GM23338 (cell line): ENCODE measurements around the gene GALNT14. TPM values are rescaled to one million over a fixed set of nuclear protein-coding genes. Genes with fewer than 3 reads are reported as not detected.

ENCODE experiments used
- ATAC-seq: fragments of 200-7000 bp; cut with Tn5 transposase; 3 replicates; pipeline ENCODE4 v1.9.1; 2020
- DNase-seq: peaks from one replicate; pipeline ENCODE4 v3.0.0-alpha.2; 2015; ENCODE audit warnings: low spot score
- H2AFZ ChIP-seq: fragments of 200-600 bp; sonication (generic); 2 replicates; pipeline ENCODE4 v1.8.0; 2016; ENCODE audit warnings: antibody characterized with exemption, mild to moderate bottlenecking, moderate library complexity
- H3F3A ChIP-seq: fragments of 200-600 bp; sonication (generic); replicated peaks from 2 replicates; pipeline ENCODE4 v1.8.0; 2017; ENCODE audit warnings: antibody characterized with exemption, mixed run types, low read depth
- H3K27ac ChIP-seq: fragments of 200-600 bp; sonication (generic); 2 replicates; pipeline ENCODE4 v1.6.1; 2016; ENCODE audit warnings: low read depth
- H3K27me3 ChIP-seq: fragments of 200-600 bp; sonication (generic); 2 replicates; pipeline ENCODE4 v1.8.0; 2016; ENCODE audit warnings: mild to moderate bottlenecking, mixed run types, moderate library complexity; ENCODE audit not compliant: insufficient read depth
- H3K36me3 ChIP-seq: fragments of 200-600 bp; sonication (generic); 2 replicates; pipeline ENCODE4 v1.8.0; 2016; ENCODE audit warnings: mild to moderate bottlenecking; ENCODE audit not compliant: insufficient read depth
- H3K4me1 ChIP-seq: fragments of 200-600 bp; sonication (generic); 2 replicates; pipeline ENCODE4 v1.8.0; 2016; ENCODE audit warnings: mild to moderate bottlenecking, moderate library complexity; ENCODE audit not compliant: insufficient read depth
- H3K4me2 ChIP-seq: fragments of 200-600 bp; sonication (generic); 2 replicates; pipeline ENCODE4 v1.7.1; 2017; ENCODE audit warnings: mixed run types
- H3K4me3 ChIP-seq: fragments of 200-600 bp; sonication (generic); 2 replicates; pipeline ENCODE4 v1.6.1; 2016; ENCODE audit warnings: mixed run types
- H3K79me2 ChIP-seq: fragments of 200-600 bp; sonication (generic); replicated peaks from 2 replicates; pipeline ENCODE4 v1.8.0; 2017; ENCODE audit warnings: mild to moderate bottlenecking; ENCODE audit not compliant: insufficient read depth
- H3K9me2 ChIP-seq: fragments of 200-600 bp; sonication (generic); 2 replicates; pipeline ENCODE4 v1.8.0; 2017; ENCODE audit not compliant: insufficient read depth
- H4K20me1 ChIP-seq: fragments of 200-600 bp; sonication (generic); replicated peaks from 2 replicates; pipeline ENCODE4 v1.8.0; 2017; ENCODE audit warnings: mild to moderate bottlenecking; ENCODE audit not compliant: insufficient read depth
- H3K27ac Mint-ChIP-seq: 2 replicates; pipeline ENCODE4 v1.8.0; 2020; ENCODE audit warnings: inconsistent platforms, mild to moderate bottlenecking, moderate library complexity, mixed read lengths
- H3K27me3 Mint-ChIP-seq: 3 replicates; pipeline ENCODE4 v1.8.0; 2022; ENCODE audit warnings: low read depth, mild to moderate bottlenecking, moderate library complexity, mixed read lengths, inconsistent platforms; ENCODE audit not compliant: insufficient read depth, poor library complexity
- H3K36me3 Mint-ChIP-seq: 3 replicates; pipeline ENCODE4 v1.8.0; 2021; ENCODE audit warnings: low read depth, mild to moderate bottlenecking, inconsistent platforms, moderate library complexity, mixed read lengths
- H3K4me1 Mint-ChIP-seq: 3 replicates; pipeline ENCODE4 v1.8.0; 2020; ENCODE audit warnings: mild to moderate bottlenecking, inconsistent platforms, mixed read lengths
- H3K4me3 Mint-ChIP-seq: 3 replicates; pipeline ENCODE4 v1.8.0; 2021; ENCODE audit warnings: moderate library complexity, mild to moderate bottlenecking, inconsistent platforms, mixed read lengths
- H3K9me3 Mint-ChIP-seq: 3 replicates; pipeline ENCODE4 v1.8.0; 2020; ENCODE audit warnings: moderate library complexity, mild to moderate bottlenecking, inconsistent platforms, mixed read lengths
- CREB1 ChIP-seq: fragments of 250-450 bp; sonication (Bioruptor Pico); IDR thresholded peaks from 2 replicates; pipeline ENCODE4 v1.5.0; 2020; ENCODE audit warnings: low read depth, mild to moderate bottlenecking, moderate library complexity
- CTCF ChIP-seq, 2 experiments: fragments of 200-600 bp in 1 of 2; sonication (generic) in 1 of 2; conservative IDR thresholded peaks; 2 replicates each; pipeline versions ENCODE4 v1.5.1 to v1.6.1; 2016 to 2017; ENCODE audit warnings: antibody characterized with exemption in 2 of 2, low read depth in 2 of 2, mild to moderate bottlenecking in 2 of 2, moderate library complexity in 1 of 2
- EZH2 ChIP-seq: fragments of 200-600 bp; sonication (generic); IDR thresholded peaks from one replicate; pipeline ENCODE4 v1.8.0; 2017; ENCODE audit warnings: antibody characterized with exemption, mild to moderate bottlenecking, low read depth; ENCODE audit not compliant: unreplicated experiment
- EZH2phosphoT487 ChIP-seq: fragments of 200-600 bp; sonication (generic); IDR thresholded peaks from one replicate; pipeline ENCODE4 v1.8.1; 2018; ENCODE audit warnings: antibody characterized with exemption; ENCODE audit not compliant: unreplicated experiment
- NANOG ChIP-seq: IDR thresholded peaks from 2 replicates; pipeline ENCODE4 v1.6.1; 2016; ENCODE audit warnings: antibody characterized with exemption, borderline replicate concordance
- POLR2AphosphoS5 ChIP-seq: IDR thresholded peaks from 2 replicates; pipeline ENCODE4 v1.6.1; 2016; ENCODE audit warnings: antibody characterized with exemption, low read depth
- REST ChIP-seq: IDR thresholded peaks from one replicate; pipeline ENCODE4 v1.6.1; 2018; ENCODE audit warnings: antibody characterized with exemption; ENCODE audit not compliant: unreplicated experiment
- STAT1 ChIP-seq: IDR thresholded peaks from one replicate; pipeline ENCODE4 v1.6.1; 2016; ENCODE audit warnings: antibody characterized with exemption; ENCODE audit not compliant: unreplicated experiment
- ZNF114 ChIP-seq: fragments of 250-450 bp; sonication (Bioruptor Pico); IDR thresholded peaks from 2 replicates; pipeline ENCODE4 v1.5.0; 2020; ENCODE audit warnings: mild to moderate bottlenecking, moderate library complexity
- ZNF331 ChIP-seq: fragments of 250-450 bp; sonication (Bioruptor Pico); IDR thresholded peaks from 2 replicates; pipeline ENCODE4 v1.5.0; 2020; ENCODE audit warnings: low read depth, mild to moderate bottlenecking, moderate library complexity
- ZNF462 ChIP-seq: fragments of 250-450 bp; sonication (Bioruptor Pico); IDR thresholded peaks from 2 replicates; pipeline ENCODE4 v1.5.0; 2020; ENCODE audit warnings: mild to moderate bottlenecking, moderate library complexity
- polyA plus RNA-seq: library from polyadenylated mRNA; unstranded; fragments of >200 nt; fragmentation: Nextera tagmentation; extraction: Ambion mirVana; gene quantifications from 2 replicates; pipeline ENCODE4 v1.2.1, GENCODE V29; 2016
- total RNA-seq: library from RNA; depleted of rRNA; stranded (reverse); fragments of >200 nt; shearing (Covaris generic); gene quantifications from 2 replicates; pipeline ENCODE4 v1.2.3, GENCODE V29; 2014

GALNT14 gene
- total and polyA plus RNA-seq, 2 experiments from 2014 or later = 5.4 to 7.7 TPM

GRCh38 chr2:31112544-31112943 is 25.7 kb downstream of the GALNT14 start (continued):
- no peak for TF ChIP-seq ZNF462 (CRISPR knock-in tag)
- TF ChIP-seq NANOG = no peak

- no peak overlapping the region for H3K4me3 ChIP-seq
- H3K4me1 ChIP-seq = peaks cover 3% of the 10 kb centered on the region; the same call in 1 of the 2 replicates
- no peak overlapping the region for H2AFZ ChIP-seq
- no peak overlapping the region for H3K27ac ChIP-seq
- no peaks in the 10 kb centered on the region for H3F3A ChIP-seq
- H3K4me2 ChIP-seq = no peak overlapping the region
- H4K20me1 ChIP-seq = no peaks in the 10 kb centered on the region; the same call in 1 of the 2 replicates
- DNase-seq = no peak
- Mint-ChIP-seq H3K4me3 (no peak overlapping the region), H3K4me1 (no peaks in the 10 kb centered on the region), H3K27ac (no peak overlapping the region), H3K36me3 (peaks cover 23% of the 10 kb centered on the region), H3K27me3 (no peaks in the 10 kb centered on the region), H3K9me3 (peaks cover 27% of the 10 kb centered on the region)
- H3K36me3 ChIP-seq = no peaks in the 10 kb centered on the region
- ATAC-seq = no peak
- H3K27me3 ChIP-seq = no peaks in the 10 kb centered on the region
- H3K79me2 ChIP-seq = no peaks in the 10 kb centered on the region
- no peaks in the 10 kb centered on the region for H3K9me2 ChIP-seq
- TF ChIP-seq EZH2phosphoT487 = no peak
- no peak for TF ChIP-seq NANOG
- no peak for TF ChIP-seq CTCF (conservative IDR thresholded peaks at IDR 0.05; ENCODE audit: low read depth in 2 of 2)
- no peak for TF ChIP-seq POLR2AphosphoS5
- no peak for TF ChIP-seq ZNF331 (CRISPR knock-in tag)
- no peak for TF ChIP-seq STAT1
- no peak for TF ChIP-seq CREB1 (CRISPR knock-in tag)
- TF ChIP-seq REST = no peak
- no peak for TF ChIP-seq ZNF114 (CRISPR knock-in tag)
- TF ChIP-seq EZH2 = no peak
Observed at GRCh38 chr2:31110998-31111397, 27.2 kb downstream of the GALNT14 start.
